ENCODE measurements around the gene OSBPL10. TPM values are rescaled to one million over a fixed set of nuclear protein-coding genes. Genes with fewer than 3 reads are reported as not detected.

The OSBPL10 gene
- polyA plus RNA-seq, 1 donor from 2014 or later = 2.0 TPM

GRCh38 chr3:32021155-32021554 is 40.1 kb upstream of the OSBPL10 start:
- Histone ChIP-seq H3K79me2 (replicated peaks; ENCODE audit: insufficient read depth, low read length) (no peaks in the 10 kb centered on the region), H3K27ac (ENCODE audit: low read length) (no peak overlapping the region), H3K4me3 (ENCODE audit: low read length) (no peak overlapping the region), H3K27me3 (ENCODE audit: insufficient read depth, low read depth, low read length) (no peaks in the 10 kb centered on the region), H3K4me2 (ENCODE audit: low read length) (no peak overlapping the region), H3K9ac (ENCODE audit: low read length) (no peak overlapping the region), H2AFZ (ENCODE audit: low read depth, low read length) (no peak overlapping the region), H3K9me2 (ENCODE audit: insufficient read depth, low read length) (no peaks in the 10 kb centered on the region), H3F3A (ENCODE audit: insufficient read depth, low read length, poor library complexity, severe bottlenecking) (no peaks in the 10 kb centered on the region), H3K9me3 (ENCODE audit: low read length) (no peaks in the 10 kb centered on the region), H4K20me1 (ENCODE audit: insufficient read depth) (no peaks in the 10 kb centered on the region), H3K36me3 (ENCODE audit: insufficient read depth, low read length) (no peaks in the 10 kb centered on the region)
- TF ChIP-seq EP300 (conservative IDR thresholded peaks at IDR 0.05; ENCODE audit: poor library complexity, severe bottlenecking) (no peak), CTCF (IDR thresholded peaks at IDR 0.05; ENCODE audit: poor library complexity, severe bottlenecking) (no peak)

- H3K4me2 ChIP-seq (ENCODE audit: low read length) = no peak overlapping the region
These were observed 37.9 kb upstream of the OSBPL10 start for GRCh38 chr3:32018757-32019564.

More at GRCh38 chr3:32018757-32019564, 37.9 kb upstream of the OSBPL10 start:
- Histone ChIP-seq H3K79me2 (replicated peaks; ENCODE audit: insufficient read depth, low read length) (no peaks in the 10 kb centered on the region), H3K9me2 (ENCODE audit: insufficient read depth, low read length) (no peaks in the 10 kb centered on the region), H3K36me3 (ENCODE audit: insufficient read depth, low read length) (no peaks in the 10 kb centered on the region), H3K27me3 (ENCODE audit: insufficient read depth, low read depth, low read length) (no peaks in the 10 kb centered on the region), H4K20me1 (ENCODE audit: insufficient read depth) (no peaks in the 10 kb centered on the region), H3K9me3 (ENCODE audit: low read length) (no peaks in the 10 kb centered on the region), H3F3A (ENCODE audit: insufficient read depth, low read length, poor library complexity, severe bottlenecking) (no peaks in the 10 kb centered on the region), H2AFZ (ENCODE audit: low read depth, low read length) (no peak overlapping the region), H3K4me3 (ENCODE audit: low read length) (no peak overlapping the region), H3K9ac (ENCODE audit: low read length) (no peak overlapping the region), H3K27ac (ENCODE audit: low read length) (no peak overlapping the region)
- TF ChIP-seq RAD21 (conservative IDR thresholded peaks at IDR 0.05) (peak; percentile 26), REST (IDR thresholded peaks at IDR 0.05; ENCODE audit: borderline replicate concordance) (no peak), MXI1 (conservative IDR thresholded peaks at IDR 0.05; ENCODE audit: poor library complexity, severe bottlenecking) (no peak), CTCF (IDR thresholded peaks at IDR 0.05; ENCODE audit: poor library complexity, severe bottlenecking) (peak; percentile 43), TAF1 (IDR thresholded peaks at IDR 0.05; ENCODE audit: low read depth) (no peak), EZH2 (IDR thresholded peaks at IDR 0.05; ENCODE audit: borderline replicate concordance, insufficient read depth, low read length, poor library complexity, severe bottlenecking) (no peak), SMC3 (conservative IDR thresholded peaks at IDR 0.05; ENCODE audit: poor library complexity) (peak; percentile 36), EP300 (conservative IDR thresholded peaks at IDR 0.05; ENCODE audit: poor library complexity, severe bottlenecking) (no peak), POLR2AphosphoS5 (IDR thresholded peaks at IDR 0.05) (no peak)

Measured in neural cell (in vitro differentiated cells).